ENCODE measurements around the gene AP4S1.
"Not testable (repeated sequence)": the region's sequence is repeated elsewhere in the genome, so short reads cannot be mapped to it uniquely, and the experiment has no call there.

The AP4S1 gene

GRCh38 chr14:31045501-31046080 lies 20.1 kb downstream of the AP4S1 start:
- DNase-seq = no peak

DNA sequence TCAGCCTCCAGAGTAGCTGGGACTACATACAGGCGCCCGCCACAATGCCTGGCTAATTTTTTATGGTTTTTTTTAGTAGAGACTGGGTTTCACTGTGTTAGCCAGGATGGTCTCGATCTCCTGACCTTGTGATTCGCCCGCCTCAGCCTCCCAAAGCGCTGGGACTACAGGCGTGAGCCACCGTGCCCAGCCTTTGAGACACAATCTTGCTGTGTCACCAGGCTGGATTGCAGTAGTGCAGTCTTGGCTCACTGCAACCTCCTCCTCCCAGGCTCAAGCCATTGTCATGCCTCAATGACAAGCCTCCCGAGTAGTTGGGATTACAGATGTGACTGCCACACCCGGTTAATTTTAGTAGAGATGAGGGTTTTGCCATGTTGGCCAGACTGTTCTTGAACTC lies 22.1 kb downstream of the AP4S1 start:
- DNase-seq = no peak

DNA sequence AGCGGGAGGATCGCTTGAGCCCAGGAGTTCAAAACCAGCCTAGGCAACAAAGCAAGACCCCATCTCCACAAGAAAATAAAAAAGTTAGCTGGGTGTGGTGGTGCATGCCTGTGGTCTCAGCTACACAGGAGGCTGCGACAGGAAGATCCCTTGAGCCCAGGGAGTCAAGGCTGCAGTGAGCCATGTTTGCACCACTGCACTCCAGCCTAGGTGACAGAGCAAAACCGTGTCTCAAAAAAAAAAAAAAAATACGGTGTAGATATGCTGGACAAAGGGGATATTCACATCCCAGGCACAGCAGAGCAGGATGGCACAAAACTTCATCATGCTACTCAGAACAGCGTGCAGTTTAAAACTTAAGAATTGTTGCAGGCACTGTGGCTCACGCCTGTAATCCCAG lies 25.6 kb downstream of the AP4S1 start:
- DNase-seq = no peak

DNA sequence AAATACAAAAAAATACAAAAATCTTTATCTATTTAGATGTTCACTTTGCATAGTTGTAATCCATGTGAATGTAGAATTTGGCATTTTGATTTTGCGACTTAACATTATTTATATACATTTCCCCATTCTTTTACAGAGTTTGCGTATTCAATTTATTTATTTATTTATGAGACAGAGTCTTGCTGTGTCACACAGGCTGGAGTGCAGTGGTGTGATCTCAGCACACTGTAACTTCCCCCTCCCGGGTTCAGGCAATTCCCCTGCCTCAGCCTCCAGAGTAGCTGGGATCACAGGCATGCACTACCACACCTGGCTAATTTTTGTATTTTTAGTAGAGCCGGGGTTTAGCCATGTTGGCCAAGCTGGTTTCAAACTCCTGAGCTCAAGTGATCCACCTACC lies 26.1 kb downstream of the AP4S1 start:
- DNase-seq = no peak

DNA sequence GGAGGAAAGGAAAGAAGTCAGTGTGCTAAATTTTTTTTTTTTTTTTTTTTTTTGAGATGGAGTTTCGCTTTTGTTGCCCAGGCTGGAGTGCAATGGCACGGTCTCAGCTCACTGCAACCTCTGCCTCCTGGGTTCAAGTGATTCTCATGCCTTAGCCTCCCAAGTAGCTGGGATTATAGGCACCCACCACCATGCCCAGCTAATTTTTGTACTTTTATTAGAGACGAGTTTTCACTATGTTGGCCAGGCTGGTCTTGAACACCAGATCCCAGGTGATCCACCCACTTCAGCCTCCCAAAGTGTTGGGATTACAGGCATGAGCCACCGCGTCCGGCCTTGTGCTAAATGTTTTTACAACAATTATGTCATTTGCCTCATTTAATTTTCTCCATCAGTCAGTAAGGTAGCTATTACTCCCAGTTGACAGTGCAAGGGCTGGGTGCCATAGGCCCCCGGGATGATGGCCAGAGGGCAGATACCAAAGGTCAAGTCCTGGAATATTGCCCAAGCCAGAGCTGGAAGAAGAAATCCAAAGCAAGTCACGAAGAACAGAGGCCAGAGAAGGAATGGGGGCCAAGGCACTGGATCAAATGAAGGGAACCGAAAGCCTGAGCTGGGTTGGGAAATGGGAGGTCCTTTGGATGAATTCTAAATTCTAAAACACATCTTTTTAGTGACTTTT lies 27.6 kb downstream of the AP4S1 start:
- DNase-seq = not testable (repeated sequence)

DNA sequence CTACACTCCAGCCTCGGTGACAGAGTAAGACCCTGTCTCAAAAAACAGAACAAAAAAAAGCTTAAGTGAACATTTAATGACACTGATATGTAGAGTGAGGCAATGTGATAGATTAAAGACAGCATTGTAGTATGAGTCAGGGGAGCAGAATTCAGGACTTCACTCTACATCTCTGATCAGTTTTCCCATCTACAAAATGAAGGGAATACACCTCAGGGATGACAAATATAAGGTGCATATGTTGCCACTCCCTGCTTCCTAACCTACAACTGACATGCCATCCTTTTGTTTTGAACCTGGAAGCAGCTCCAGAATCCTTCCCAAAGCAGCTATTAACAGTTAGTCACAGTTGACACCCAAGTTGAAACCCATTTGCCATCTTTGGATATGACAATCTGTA lies 31.6 kb downstream of the AP4S1 start:
- no peak for DNase-seq

DNA sequence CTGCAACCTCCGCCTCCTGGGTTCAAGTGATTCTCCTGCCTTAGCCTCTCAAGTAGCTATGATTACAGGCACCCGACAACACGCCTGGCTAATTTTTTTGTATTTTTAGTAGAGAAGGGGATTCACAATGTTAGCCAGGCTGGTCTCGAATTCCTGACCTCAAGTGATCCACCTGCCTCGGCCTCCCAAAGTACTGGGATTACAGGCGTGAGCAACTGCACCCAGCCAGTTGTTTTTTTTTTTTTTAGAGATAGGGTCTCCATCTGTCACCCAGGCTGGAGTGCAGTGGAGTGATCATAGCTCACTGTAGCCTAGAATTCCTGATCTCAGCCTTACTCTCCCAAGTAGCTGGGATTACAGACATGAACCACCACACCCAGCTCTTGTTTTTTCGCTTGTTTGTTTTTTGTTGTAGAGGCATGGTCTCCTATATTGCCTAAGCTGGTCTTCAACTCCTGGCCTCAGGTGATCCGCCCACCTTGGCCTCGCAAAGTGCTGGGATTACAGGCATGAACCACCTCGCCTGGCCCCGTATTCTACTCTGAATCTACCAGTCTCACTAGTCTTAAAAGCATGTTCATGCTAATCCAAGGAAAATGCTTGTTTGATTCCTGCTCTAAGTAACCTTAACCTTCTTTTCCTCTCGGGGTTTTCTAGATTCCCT lies 32.4 kb downstream of the AP4S1 start:
- no peak for DNase-seq

- no peak for DNase-seq
Measured at GRCh38 chr14:31059152-31059924, 33.9 kb downstream of the AP4S1 start.

DNA sequence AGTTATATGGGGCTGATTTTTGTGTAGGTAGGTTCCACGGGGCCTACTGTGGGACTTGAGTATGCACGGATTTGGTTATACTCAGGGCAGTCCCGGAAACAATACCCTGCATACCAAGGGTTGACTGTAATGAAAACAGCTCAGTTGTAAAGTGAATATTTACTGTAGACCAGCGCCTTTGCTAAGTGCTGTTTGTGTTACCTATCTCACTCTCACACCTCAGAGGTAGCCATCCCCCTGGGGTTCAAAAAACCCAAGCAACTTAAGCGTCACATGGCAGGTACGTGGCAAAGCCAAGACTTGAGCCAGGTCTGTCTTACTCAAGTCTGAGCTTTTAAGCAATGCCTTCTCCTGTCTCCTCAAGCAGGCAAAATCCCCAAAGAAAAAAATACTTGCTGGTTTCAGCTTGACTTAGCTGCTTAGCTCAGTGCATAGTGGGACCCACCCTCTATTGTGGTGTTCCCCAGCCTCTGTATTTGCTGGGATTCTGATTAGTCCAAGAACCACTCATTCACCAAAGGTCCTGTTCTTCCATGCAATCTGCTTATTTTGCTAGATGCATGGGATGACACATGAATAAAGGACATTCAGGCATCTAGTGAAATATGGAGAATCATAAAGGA lies 34.9 kb downstream of the AP4S1 start:
- no peak for DNase-seq

DNA sequence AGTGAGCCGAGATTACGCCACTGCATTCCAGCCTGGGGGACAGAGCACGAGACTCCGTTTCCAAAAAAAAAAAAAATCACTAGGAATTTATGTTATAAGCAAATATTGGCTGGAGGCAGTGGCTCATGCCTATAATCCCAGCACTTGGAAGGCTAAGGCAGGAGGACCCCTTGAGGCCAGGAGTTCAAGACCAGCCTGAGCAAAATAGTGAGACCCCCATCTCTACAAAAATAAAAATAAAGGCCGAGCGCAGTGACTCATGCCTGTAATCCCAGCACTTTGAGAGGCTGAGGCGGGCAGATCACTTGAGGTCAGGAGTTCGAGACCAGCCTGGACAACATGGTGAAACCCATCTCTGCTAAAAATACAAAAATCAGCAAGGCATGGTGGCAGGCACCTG lies 37.5 kb downstream of the AP4S1 start:
- not testable (repeated sequence) for DNase-seq

- no peak for DNase-seq
Measured at GRCh38 chr14:31068235-31068634, 42.8 kb downstream of the AP4S1 start.

- no peak for DNase-seq
Measured at GRCh38 chr14:31069343-31069742, 43.9 kb downstream of the AP4S1 start.

DNA sequence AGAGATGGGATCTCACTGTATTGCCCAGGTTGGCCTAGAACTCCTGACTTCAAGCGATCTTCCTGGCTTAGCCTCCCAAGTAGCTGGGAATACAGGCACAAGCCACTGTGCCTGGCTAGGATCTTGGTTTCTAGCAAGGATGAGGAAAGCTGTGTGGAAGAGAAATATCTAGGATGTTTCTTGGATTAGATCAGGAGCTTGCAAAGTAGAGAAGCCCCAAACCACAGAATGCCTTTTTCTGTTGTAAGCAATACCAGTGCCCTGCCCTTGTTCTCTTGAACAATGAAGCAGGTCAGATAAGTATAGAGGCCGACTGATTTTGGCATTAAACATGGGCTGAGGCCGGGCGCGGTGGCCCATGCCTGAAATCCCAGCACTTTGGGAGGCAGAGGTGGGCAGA lies 45.0 kb downstream of the AP4S1 start:
- DNase-seq = no peak

DNA sequence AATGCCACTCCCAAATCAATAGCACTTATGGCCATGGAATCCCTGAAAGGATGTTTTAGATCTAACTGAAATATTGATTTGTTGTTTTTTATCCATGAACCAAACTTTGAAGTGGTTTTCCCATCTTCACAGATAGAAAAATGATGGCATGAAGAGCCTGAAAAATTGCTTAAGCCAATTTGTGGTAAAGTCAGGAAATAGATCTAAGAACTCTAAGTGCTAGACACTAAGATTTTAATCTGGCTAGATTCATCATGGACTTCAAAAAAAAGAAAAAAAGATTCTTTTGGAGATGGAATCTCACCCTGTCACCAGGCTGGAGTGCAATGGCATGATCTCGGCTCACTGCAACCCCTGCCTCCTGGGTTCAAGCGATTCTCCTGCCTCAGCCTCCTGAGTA lies 45.7 kb downstream of the AP4S1 start:
- DNase-seq = no peak

- DNase-seq = no peak
Measured at GRCh38 chr14:31075144-31075543, 49.7 kb downstream of the AP4S1 start.

DNA sequence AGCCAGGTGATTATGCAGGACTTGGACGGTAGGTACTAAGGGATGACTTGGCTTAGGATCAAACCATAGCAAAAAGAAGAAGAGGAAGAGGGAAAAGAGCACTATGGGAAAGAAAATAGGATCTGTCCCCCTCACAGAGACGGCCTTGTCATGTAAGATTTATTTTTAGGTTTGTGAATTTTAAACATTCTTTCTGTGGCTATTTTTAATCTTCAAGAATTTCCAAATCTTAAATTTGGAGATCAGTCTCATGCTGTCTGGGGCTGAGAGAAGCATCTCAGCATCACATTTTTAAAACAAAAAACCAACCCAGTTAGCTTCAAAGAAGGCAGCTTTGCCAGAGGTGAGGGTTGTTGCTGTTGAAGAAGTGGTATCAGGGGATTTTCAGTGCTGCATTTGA lies 53.3 kb downstream of the AP4S1 start:
- DNase-seq = no peak

GRCh38 chr14:31080056-31080455 lies 54.6 kb downstream of the AP4S1 start:
- no peak for DNase-seq

DNA sequence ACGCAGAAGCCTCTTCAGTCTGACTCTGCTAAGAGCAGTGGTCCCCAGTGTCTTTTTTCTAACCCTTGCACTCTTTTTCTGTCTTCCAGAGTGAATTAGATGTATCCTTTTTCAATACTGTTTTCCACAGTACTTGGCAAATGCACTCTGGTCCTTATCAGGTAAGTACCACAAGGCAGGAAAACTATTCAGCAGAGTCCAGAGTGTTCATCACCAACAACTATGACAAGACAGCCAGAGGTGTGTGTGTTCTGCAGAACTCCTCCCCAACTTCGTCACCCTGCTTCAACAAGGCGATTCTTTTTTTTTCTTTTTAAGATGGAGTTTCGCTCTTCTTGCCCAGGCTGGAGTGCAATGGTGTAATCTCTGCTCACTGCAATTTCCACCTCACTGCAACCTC lies 55.0 kb downstream of the AP4S1 start:
- no peak for DNase-seq

GRCh38 chr14:31083781-31084180 lies 58.3 kb downstream of the AP4S1 start:
- DNase-seq = no peak

GRCh38 chr14:31084385-31084784 lies 58.9 kb downstream of the AP4S1 start:
- DNase-seq = no peak

DNA sequence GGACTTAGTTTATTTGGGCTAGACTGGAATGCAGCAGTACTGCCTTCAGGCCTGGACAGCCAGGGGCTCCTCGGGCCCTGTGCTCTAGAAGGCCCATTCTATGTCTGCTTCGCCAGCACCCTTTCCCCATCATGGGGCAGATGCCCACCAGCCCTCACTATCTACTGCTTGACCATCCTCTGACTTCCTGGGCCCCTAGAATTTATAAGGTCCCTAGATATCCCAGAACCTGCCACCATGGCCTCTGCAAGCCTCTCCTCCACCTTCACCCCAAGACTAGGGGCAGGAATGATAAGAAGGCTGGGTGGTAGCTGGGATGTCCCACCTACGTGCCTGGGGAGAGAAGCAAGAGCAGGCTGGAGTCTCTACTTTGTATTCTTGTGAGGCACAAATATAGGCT lies 59.6 kb downstream of the AP4S1 start:
- no peak for DNase-seq

- not testable (repeated sequence) for DNase-seq
Measured at GRCh38 chr14:31086466-31086865, 61.0 kb downstream of the AP4S1 start.

All from activated gamma-delta T cell treated with Interleukin-2 at 50 U/mL for 16 hours (primary cell).